ENCODE measurements around the gene TIMM29. TPM values are rescaled to one million over a fixed set of nuclear protein-coding genes. Genes with fewer than 3 reads are reported as not detected.
A peak's percentile ranks its signal among the peaks of the same experiment; 100 is the strongest.
"Not testable (repeated sequence)": the region's sequence is repeated elsewhere in the genome, so short reads cannot be mapped to it uniquely, and the experiment has no call there.

Gene TIMM29
- total RNA-seq, 4 donors from 2014 or later = 39.6 to 53.2 (median 49.8) TPM

DNA sequence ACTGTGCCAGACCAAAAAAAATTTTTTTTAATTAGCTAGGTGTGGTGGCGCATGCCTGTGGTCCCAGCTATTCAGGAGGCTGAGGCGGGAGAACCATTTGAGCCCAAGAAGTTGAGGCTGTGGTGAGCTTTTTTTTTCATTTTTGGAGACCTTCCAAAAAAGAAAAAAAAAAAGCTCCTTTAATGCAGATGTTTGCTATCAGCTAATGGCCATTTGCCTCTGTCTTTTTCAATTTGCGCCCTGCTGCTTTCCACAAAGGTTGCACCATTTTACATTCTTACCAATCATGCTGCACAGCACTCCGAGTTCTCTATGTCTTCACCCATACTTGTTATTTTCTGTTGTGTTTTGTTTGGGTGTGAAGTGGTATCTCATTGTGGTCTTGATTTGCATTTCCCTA, 16.7 kb downstream of the TIMM29 start:
- intact Hi-C loops (cut with DNase I; ENCODE audit: low total_unique reads) = no loop called here
- 86 to 90% methylated on average over 4 of the region's 4 CpGs for WGBS, 2 donors
- H3K4me3 ChIP-seq (ENCODE audit: low read depth, poor library complexity, severe bottlenecking) = no peak overlapping the region
- no peak for DNase-seq (ENCODE audit: low spot score in 2 of 2)
- TF ChIP-seq POLR2A (IDR thresholded peaks at IDR 0.05) = no peak
- TF ChIP-seq, protein P1, sequence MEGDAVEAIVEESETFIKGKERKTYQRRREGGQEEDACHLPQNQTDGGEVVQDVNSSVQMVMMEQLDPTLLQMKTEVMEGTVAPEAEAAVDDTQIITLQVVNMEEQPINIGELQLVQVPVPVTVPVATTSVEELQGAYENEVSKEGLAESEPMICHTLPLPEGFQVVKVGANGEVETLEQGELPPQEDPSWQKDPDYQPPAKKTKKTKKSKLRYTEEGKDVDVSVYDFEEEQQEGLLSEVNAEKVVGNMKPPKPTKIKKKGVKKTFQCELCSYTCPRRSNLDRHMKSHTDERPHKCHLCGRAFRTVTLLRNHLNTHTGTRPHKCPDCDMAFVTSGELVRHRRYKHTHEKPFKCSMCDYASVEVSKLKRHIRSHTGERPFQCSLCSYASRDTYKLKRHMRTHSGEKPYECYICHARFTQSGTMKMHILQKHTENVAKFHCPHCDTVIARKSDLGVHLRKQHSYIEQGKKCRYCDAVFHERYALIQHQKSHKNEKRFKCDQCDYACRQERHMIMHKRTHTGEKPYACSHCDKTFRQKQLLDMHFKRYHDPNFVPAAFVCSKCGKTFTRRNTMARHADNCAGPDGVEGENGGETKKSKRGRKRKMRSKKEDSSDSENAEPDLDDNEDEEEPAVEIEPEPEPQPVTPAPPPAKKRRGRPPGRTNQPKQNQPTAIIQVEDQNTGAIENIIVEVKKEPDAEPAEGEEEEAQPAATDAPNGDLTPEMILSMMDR (IDR thresholded peaks at IDR 0.05) = no peak

DNA sequence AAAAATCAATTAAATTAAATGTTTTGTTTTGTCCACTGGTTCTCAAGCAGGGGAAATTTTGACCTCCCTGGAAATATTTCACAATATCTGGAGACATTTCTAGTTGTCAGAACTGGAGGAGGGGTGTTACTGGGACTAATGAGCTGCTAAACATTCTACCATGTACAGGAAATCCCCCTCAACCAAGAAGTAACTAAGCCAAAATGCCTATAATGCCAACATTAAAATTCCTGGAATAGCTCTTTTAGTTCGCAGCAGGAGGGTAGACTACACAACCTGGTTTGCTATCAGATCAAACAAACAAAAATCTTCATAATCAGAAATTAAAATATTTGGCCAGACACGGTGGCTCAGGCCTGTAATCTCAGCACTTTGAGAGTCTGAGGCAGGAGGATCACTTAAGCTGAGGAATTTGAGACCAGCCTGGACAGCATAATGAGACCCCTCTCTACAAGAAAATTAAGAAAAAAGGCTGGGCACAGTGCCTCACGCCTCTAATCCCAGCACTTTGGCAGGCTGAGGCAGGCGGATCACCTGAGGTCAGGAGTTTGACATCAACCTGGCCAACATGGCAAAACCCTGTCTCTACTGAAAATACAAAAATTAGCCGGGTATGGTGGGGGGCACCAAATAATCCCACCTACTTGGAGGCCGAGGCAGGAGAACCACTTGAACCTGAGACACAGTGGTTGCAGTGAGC, 18.5 kb downstream of the TIMM29 start:
- H3K4me3 ChIP-seq (ENCODE audit: low read depth, poor library complexity, severe bottlenecking) = no peak overlapping the region
- WGBS, 2 donors = 62 to 63% methylated on average over 6 of the region's 6 CpGs
- intact Hi-C loops (cut with DNase I; ENCODE audit: low total_unique reads) = no loop called here
- no peak for DNase-seq (ENCODE audit: low spot score in 2 of 2)
- no peak for TF ChIP-seq POLR2A (IDR thresholded peaks at IDR 0.05)
- TF ChIP-seq, protein P1 (IDR thresholded peaks at IDR 0.05) = no peak

DNA sequence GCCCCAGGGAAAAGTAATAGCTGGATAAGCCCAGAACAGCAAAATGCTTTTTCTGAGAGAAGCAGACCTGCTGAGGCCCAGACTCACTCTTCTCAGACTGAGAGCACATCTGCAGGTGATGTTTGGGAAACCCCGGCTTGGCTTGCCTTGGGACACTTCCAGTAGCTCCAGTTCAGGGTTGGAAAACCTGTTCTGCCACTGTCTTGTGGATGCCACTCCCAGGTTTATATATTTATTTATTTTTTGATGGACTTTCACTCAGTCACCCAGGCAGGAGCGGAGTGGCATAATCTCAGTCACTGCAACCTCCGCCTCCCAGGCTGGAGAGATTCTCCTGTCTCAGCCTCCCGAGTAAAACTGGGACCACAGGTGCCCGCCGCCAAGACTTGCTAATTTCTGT, 24.2 kb downstream of the TIMM29 start:
- no peak for TF ChIP-seq POLR2A (IDR thresholded peaks at IDR 0.05)
- TF ChIP-seq, protein P1 (IDR thresholded peaks at IDR 0.05) = no peak
- DNase-seq (ENCODE audit: low spot score in 2 of 2) = peak in 1 of 2 donors; percentile 69
- intact Hi-C loops (cut with DNase I; ENCODE audit: low total_unique reads) = no loop called here
- WGBS, 2 donors = 43 to 69% methylated on average over 6 of the region's 6 CpGs
- H3K4me3 ChIP-seq (ENCODE audit: low read depth, poor library complexity, severe bottlenecking) = no peak overlapping the region

DNA sequence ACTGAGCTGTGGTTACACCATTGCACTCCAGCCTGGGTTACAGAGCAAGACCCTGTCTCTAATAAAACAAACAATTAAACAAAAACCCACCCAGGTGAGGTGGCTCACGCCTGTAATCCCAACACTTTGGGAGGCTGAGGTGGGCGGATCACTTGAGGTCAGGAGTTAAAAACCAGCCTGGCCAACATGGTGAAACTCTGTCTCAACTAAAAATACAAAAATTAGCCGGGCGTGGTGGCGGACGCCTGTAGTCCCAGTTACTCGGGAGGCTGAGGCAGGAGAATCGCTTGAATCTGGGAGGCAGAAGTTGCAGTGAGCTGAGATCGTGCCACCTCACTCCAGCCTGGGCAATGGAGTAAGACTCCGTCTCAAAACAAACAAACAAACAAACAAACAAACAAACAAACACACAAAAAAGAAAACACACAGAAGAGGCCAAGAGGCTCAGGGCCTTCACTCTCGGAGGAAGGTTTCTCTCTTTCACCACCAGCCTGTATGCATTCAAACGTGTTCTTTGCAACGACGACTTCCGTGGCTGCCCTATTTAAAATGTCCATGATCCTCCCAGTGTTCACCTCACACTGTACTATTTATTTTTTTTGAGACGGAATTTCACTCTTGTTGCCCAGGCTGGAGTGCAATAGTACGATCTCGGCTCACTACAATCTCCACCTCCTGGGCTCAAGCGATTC, 30.8 kb downstream of the TIMM29 start:
- intact Hi-C loops (cut with DNase I; ENCODE audit: low total_unique reads); H3K4me3 ChIP-seq (ENCODE audit: low read depth, poor library complexity, severe bottlenecking); DNase-seq (ENCODE audit: low spot score in 2 of 2): not testable (repeated sequence)
- WGBS, 2 donors = 92 to 95% methylated on average over 19 of the region's 19 CpGs

DNA sequence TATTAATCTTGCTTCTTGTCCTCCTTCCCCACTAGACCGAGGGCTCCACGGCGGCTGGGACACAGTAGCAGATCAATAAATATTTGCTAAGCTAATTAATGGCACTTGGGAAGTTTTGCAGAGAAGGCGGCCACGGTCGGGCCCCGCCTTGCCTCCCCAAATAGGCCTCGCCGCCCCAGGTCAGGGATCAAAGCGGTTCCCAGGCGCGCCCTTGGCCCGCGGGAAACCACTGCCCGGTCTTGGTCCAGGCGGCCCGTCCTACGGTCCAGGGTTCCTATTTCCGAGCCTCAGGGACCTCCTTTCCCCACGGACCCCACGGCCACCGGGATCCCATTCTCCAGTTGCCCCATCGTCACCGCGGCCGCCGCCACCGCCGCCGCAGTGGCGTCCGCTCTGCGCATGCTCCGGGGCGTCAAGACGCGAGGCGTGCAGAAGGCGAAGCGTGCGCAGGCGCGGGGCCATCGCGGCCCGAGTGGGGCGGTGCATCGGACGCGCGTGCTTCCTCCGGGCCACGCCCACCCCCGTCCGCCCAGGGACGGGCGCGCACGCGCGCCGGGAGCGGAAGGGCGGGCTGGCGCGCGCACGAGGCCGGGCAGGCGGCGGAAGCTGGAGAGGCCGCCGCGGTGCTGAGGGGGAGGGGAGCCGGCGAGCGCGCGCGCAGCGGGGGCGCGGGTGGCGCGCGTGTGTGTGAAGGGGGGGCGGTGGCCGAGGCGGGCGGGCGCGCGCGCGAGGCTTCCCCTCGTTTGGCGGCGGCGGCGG, 31.9 kb downstream of the TIMM29 start, which contains the start of gene SMARCA4:
SMARCA4 (plus strand) TSS at position 717 of the 759 bp plus-strand sequence. CDS start 23,122 bp downstream, outside the sequence.
- TF ChIP-seq, protein P1 (IDR thresholded peaks at IDR 0.05) = peak in 1 of 3 donors; percentile 8
- TF ChIP-seq POLR2A (IDR thresholded peaks at IDR 0.05) = peak in 1 of 2 donors; percentile 70
- peak; percentile 94 to 99 for DNase-seq (ENCODE audit: low spot score in 2 of 2)
- 0 to 1% methylated on average over 47 to 63 of the region's 100 CpGs for WGBS, 2 donors
- intact Hi-C loops (cut with DNase I; ENCODE audit: low total_unique reads) = no loop called here
- peak within 1 kb of the TSS; percentile 86 for H3K4me3 ChIP-seq (ENCODE audit: low read depth, poor library complexity, severe bottlenecking)

Measured in lower leg skin (tissue), 4 donors.